22Rv1 (cell line): ENCODE results near the gene CACNB2.

ENCODE experiments used
- ZFX ChIP-seq: fragments of 450-650 bp; IDR thresholded peaks from 2 replicates; pipeline ENCODE4 v1.6.1; 2017; ENCODE audit warnings: antibody characterized with exemption, borderline replicate concordance
- TF ChIP-seq, protein P1 (sequence below): fragments of 450-650 bp; IDR thresholded peaks from 2 replicates; pipeline ENCODE4 v1.5.1; 2017; ENCODE audit warnings: mild to moderate bottlenecking

DNA sequence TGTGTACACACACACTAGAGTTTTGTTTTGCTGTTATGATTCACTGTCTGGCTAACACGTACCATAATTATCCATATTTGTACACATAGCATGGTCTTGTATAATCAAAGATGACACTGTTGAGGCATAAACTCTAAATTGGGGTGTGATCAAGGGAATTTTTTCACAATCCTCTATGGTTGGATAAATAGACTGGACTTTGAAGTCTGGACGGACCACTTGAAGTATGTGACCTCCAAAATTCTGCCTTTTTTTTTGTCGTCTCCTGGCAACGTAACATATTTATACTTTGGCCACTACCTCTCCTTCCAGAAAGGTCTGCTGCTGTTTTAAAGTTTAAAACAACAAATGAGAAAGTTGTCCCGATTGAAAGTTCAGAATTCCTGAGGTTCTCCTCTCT is 193.4 kb downstream of the CACNB2 start:
- TF ChIP-seq, protein P1, sequence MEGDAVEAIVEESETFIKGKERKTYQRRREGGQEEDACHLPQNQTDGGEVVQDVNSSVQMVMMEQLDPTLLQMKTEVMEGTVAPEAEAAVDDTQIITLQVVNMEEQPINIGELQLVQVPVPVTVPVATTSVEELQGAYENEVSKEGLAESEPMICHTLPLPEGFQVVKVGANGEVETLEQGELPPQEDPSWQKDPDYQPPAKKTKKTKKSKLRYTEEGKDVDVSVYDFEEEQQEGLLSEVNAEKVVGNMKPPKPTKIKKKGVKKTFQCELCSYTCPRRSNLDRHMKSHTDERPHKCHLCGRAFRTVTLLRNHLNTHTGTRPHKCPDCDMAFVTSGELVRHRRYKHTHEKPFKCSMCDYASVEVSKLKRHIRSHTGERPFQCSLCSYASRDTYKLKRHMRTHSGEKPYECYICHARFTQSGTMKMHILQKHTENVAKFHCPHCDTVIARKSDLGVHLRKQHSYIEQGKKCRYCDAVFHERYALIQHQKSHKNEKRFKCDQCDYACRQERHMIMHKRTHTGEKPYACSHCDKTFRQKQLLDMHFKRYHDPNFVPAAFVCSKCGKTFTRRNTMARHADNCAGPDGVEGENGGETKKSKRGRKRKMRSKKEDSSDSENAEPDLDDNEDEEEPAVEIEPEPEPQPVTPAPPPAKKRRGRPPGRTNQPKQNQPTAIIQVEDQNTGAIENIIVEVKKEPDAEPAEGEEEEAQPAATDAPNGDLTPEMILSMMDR: no peak
- TF ChIP-seq ZFX: no peak
